Trophoblast cell (in vitro differentiated cells and primary cell): Measurements from ENCODE around the gene UBXN11.

Source experiments
- DNase-seq, 2 donors: peaks; one replicate each; pipeline ENCODE4 v3.0.0-alpha.2; 2016
- H2AFZ ChIP-seq: 2 replicates; pipeline ENCODE4 v1.6.1; 2013; ENCODE audit warnings: low read length, moderate library complexity, mild to moderate bottlenecking; ENCODE audit not compliant: insufficient read depth, poor library complexity
- H2AK5ac ChIP-seq: 2 replicates; pipeline ENCODE4 v1.6.1; 2013; ENCODE audit warnings: mild to moderate bottlenecking, low read length
- H2BK120ac ChIP-seq: 2 replicates; pipeline ENCODE4 v1.6.1; 2013; ENCODE audit warnings: low read length, mild to moderate bottlenecking, moderate library complexity; ENCODE audit not compliant: insufficient read depth, poor library complexity
- H2BK12ac ChIP-seq: 2 replicates; pipeline ENCODE4 v1.6.1; 2013; ENCODE audit warnings: mild to moderate bottlenecking, low read length, moderate library complexity
- H2BK5ac ChIP-seq: 2 replicates; pipeline ENCODE4 v1.6.1; 2013; ENCODE audit warnings: low read length, low read depth, moderate library complexity, mild to moderate bottlenecking; ENCODE audit not compliant: poor library complexity
- H3K14ac ChIP-seq: 2 replicates; pipeline ENCODE4 v1.6.1; 2013; ENCODE audit warnings: mild to moderate bottlenecking, low read length
- H3K18ac ChIP-seq: 2 replicates; pipeline ENCODE4 v1.6.1; 2013; ENCODE audit warnings: mild to moderate bottlenecking, low read length
- H3K23ac ChIP-seq: 2 replicates; pipeline ENCODE4 v1.6.1; 2013; ENCODE audit warnings: low read length
- H3K27ac ChIP-seq: 2 replicates; pipeline ENCODE4 v1.5.1; 2013; ENCODE audit warnings: low read depth, mild to moderate bottlenecking, inconsistent platforms, low read length, moderate library complexity
- H3K27me3 ChIP-seq: 2 replicates; pipeline ENCODE4 v1.6.1; 2013; ENCODE audit warnings: inconsistent platforms, mild to moderate bottlenecking, low read length, moderate library complexity; ENCODE audit not compliant: insufficient read depth
- H3K36me3 ChIP-seq, 2 experiments: 1 replicate in 1 of 2; 2 replicates in 1 of 2; pipeline ENCODE4 v1.6.1; 2013; ENCODE audit warnings: low read length in 2 of 2, mild to moderate bottlenecking in 2 of 2, moderate library complexity in 1 of 2; ENCODE audit not compliant: insufficient read depth in 2 of 2, control insufficient read depth in 1 of 2
- H3K4ac ChIP-seq: 2 replicates; pipeline ENCODE4 v1.6.1; 2013; ENCODE audit warnings: low read depth, mild to moderate bottlenecking, low read length, moderate library complexity
- H3K4me1 ChIP-seq, 2 experiments: 1 replicate in 1 of 2; 2 replicates in 1 of 2; pipeline ENCODE4 v1.6.1; 2013; ENCODE audit warnings: low read length in 2 of 2, mild to moderate bottlenecking in 2 of 2, moderate library complexity in 1 of 2; ENCODE audit not compliant: insufficient read depth in 2 of 2, control insufficient read depth in 1 of 2
- H3K4me2 ChIP-seq: 2 replicates; pipeline ENCODE4 v1.6.1; 2013; ENCODE audit warnings: inconsistent platforms, mild to moderate bottlenecking, low read length, moderate library complexity
- H3K4me3 ChIP-seq: 2 replicates; pipeline ENCODE4 v1.5.1; 2013; ENCODE audit warnings: mild to moderate bottlenecking, low read depth, low read length, inconsistent platforms
- H3K79me1 ChIP-seq: one replicate; pipeline ENCODE4 v1.6.1; 2013; ENCODE audit warnings: low read length
- H3K79me2 ChIP-seq: 2 replicates; pipeline ENCODE4 v1.6.1; 2013; ENCODE audit warnings: low read length, mild to moderate bottlenecking; ENCODE audit not compliant: control insufficient read depth, insufficient read depth, poor library complexity
- H3K9ac ChIP-seq: 2 replicates; pipeline ENCODE4 v1.6.1; 2013; ENCODE audit warnings: mild to moderate bottlenecking, low read length
- H3K9me3 ChIP-seq: 2 replicates; pipeline ENCODE4 v1.6.1; 2013; ENCODE audit warnings: low read depth, mild to moderate bottlenecking, control low read depth, inconsistent platforms, low read length; ENCODE audit not compliant: insufficient read depth
- H4K12ac ChIP-seq: 2 replicates; pipeline ENCODE4 v1.6.1; 2013; ENCODE audit warnings: low read depth, mild to moderate bottlenecking, low read length, moderate library complexity
- H4K8ac ChIP-seq: 2 replicates; pipeline ENCODE4 v1.6.1; 2013; ENCODE audit warnings: low read depth, mild to moderate bottlenecking, low read length, moderate library complexity
- H4K91ac ChIP-seq: one replicate; pipeline ENCODE4 v1.6.1; 2013; ENCODE audit warnings: low read depth, mild to moderate bottlenecking, low read length, moderate library complexity
- WGBS: extraction: QIAGEN DNeasy Blood & Tissue Kit; methylation state at CpG from one replicate; pipeline ENCODE4 v1.1.7; 2013; ENCODE audit warnings: missing lambda C conversion rate; ENCODE audit not compliant: insufficient read length, insufficient coverage; ENCODE audit errors: extremely low coverage; 5-methylcytosine and 5-hydroxymethylcytosine counted together

The UBXN11 gene

DNA sequence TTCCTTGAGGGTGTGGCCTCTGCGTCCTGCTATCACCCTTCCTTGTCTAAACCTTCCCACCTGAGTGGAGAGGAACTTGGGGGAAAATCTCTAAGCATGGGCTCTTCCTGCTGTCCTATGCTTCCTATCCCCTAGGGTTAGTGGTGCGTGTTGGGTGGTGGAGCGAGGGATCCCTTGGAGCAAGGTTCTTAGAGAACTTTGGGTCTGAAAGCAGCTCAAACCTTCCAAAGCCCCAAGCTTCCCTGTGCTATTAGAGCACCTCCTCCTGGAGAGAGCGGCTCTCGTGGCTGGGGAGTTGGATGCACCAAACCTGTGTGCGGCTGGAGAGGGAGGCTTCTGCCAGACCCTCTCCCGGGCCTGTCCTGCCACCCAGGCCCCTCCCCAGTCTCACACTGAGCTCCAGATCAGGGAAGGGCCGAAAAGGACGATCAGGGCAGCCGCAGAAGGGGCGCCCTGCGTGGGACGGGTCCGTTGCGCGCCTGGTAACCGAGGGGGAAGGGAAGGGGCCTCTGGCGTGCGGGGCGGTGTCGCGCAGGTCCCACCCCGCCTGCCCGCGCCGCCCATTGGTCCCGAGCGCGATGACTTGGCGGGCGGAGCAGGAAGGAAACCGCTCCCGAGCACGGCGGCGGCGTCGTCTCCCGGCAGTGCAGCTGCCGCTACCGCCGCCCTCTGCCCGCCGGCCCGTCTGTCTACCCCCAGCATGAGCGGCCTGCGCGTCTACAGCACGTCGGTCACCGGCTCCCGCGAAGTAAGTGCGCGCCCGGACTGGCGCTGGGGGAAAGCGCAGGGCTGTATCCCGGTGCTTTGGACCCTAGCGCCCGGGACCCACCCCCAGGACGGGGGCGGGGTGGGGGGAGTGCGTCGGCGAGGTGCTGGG is 26.7 kb downstream of the UBXN11 start, which contains the start of gene SH3BGRL3:
SH3BGRL3 (plus strand) TSS at position 631 of the 877 bp plus-strand sequence; CDS start at position 701, 70 bp downstream.
- peak within 1 kb of the TSS; percentile 32 for H4K12ac ChIP-seq
- WGBS, result no CpG with 5 or more reads among the region's 66 CpGs
- no peak within 1 kb of the TSS for H2BK12ac ChIP-seq

DNA sequence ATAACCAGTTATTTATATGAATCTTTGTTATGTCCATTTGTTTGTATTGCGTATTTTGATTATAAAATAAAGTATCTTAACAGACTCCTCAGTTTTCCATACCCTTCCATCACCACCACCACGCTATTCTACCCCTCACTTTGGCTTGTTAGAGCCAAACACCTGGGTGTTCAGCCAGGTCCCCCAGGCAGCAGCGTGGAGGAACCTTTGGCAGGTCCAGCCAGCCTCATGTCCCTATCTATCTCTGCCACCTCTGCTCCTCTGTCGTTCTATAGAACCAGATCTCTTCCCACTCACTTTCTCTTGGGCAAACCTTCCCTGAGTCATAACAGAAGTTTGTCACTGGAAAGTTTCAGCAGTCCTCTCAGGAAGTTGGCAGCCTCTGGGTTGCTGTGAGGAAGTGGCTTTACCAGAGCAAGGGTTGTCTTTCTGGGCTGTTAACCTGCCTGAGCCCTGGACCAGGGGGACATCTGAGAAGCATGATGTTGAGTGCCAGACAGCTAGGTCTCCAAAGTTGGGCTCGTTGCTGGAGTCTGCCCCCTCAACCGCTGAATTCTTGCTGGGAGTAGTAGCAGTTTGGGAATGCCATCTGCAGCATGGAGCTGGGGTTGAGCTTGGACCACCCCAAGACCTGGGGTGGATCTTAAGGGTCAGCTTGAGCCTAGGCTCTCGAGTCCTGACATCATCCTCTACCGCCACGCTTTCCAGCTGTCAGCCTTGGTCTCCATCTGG is 27.5 kb downstream of the UBXN11 start:
- no peak overlapping the region for H4K91ac ChIP-seq
- no peak overlapping the region for H3K27ac ChIP-seq
- peak in 1 of 2 donors; percentile 53 for DNase-seq
- no peaks in the 10 kb centered on the region for H3K27me3 ChIP-seq
- peak overlapping the region; percentile 91 for H3K4me3 ChIP-seq
- H2BK120ac ChIP-seq, result no peak overlapping the region
- WGBS, result no CpG with 5 or more reads among the region's 9 CpGs
- peaks cover 4% of the 10 kb centered on the region for H3K79me2 ChIP-seq
- peak overlapping the region; percentile 61 for H4K8ac ChIP-seq
- peaks cover 17 to 35% of the 10 kb centered on the region in 2 experiments for H3K4me1 ChIP-seq
- no peak overlapping the region for H4K12ac ChIP-seq
- no peak overlapping the region for H2BK12ac ChIP-seq
- H2BK5ac ChIP-seq, result peak overlapping the region; percentile 0
- peaks cover 5% of the 10 kb centered on the region for H3K79me1 ChIP-seq
- H3K36me3 ChIP-seq, result peaks cover 32 to 40% of the 10 kb centered on the region in 2 experiments
- no peak overlapping the region for H3K18ac ChIP-seq
- H3K14ac ChIP-seq, result no peak overlapping the region
- H3K9ac ChIP-seq, result no peak overlapping the region
- peak overlapping the region; percentile 70 for H3K4me2 ChIP-seq
- peaks cover 4% of the 10 kb centered on the region for H3K9me3 ChIP-seq
- H3K23ac ChIP-seq, result no peak overlapping the region
- peak overlapping the region; percentile 24 for H2AFZ ChIP-seq
- H2AK5ac ChIP-seq, result no peak overlapping the region
- no peak overlapping the region for H3K4ac ChIP-seq

More for the DNA sequence above, 26.7 kb downstream of the UBXN11 start, which contains the start of gene SH3BGRL3:
- peak within 1 kb of the TSS; percentile 21 for H2AK5ac ChIP-seq
- H3K79me1 ChIP-seq, result peaks cover 5% of the 10 kb centered on the region
- H3K9ac ChIP-seq, result peak within 1 kb of the TSS; percentile 75
- H3K14ac ChIP-seq, result peak within 1 kb of the TSS; percentile 83
- peaks cover 17 to 35% of the 10 kb centered on the region in 2 experiments for H3K4me1 ChIP-seq
- peaks cover 36 to 39% of the 10 kb centered on the region in 2 experiments for H3K36me3 ChIP-seq
- H3K79me2 ChIP-seq, result peaks cover 4% of the 10 kb centered on the region
- H3K4me2 ChIP-seq, result peak within 1 kb of the TSS; percentile 70
- peak within 1 kb of the TSS; percentile 68 for H3K18ac ChIP-seq
- H4K91ac ChIP-seq, result peak within 1 kb of the TSS; percentile 75
- H3K23ac ChIP-seq, result no peak within 1 kb of the TSS
- peak within 1 kb of the TSS; percentile 63 for H3K27ac ChIP-seq
- peak within 1 kb of the TSS; percentile 71 for H4K8ac ChIP-seq
- peak within 1 kb of the TSS; percentile 91 for H3K4me3 ChIP-seq
- H3K27me3 ChIP-seq, result no peaks in the 10 kb centered on the region
- DNase-seq, result peak; percentile 81 to 86
- peak within 1 kb of the TSS; percentile 52 for H2BK5ac ChIP-seq
- peak within 1 kb of the TSS; percentile 24 for H2AFZ ChIP-seq
- no peak within 1 kb of the TSS for H2BK120ac ChIP-seq
- H3K4ac ChIP-seq, result peak within 1 kb of the TSS; percentile 41
- peaks cover 4% of the 10 kb centered on the region for H3K9me3 ChIP-seq

DNA sequence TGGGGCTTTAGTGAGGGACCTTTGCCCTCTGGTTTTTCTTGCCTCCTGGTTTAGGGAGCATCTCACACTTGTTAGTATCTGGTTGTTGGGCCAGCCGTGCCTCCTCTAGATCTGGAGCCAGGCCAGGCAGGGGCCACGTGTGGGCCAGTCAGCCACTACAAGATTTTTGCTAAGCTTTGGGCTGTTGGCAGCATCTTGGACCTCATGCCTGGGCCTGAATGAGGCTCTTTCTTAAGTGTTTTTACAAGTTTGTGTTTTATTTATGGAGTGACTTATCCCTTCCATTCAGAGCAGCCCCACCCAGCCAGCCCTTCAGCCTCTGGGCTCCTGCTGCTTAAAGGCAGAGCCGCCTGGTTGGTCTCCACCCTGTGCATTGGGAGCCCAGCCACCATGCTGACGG is 28.1 kb downstream of the UBXN11 start:
- Histone ChIP-seq H4K8ac (no peak overlapping the region), H3K9me3 (peaks cover 2% of the 10 kb centered on the region), H3K36me3 (peaks cover 32 to 40% of the 10 kb centered on the region in 2 experiments), H3K27ac (no peak overlapping the region), H3K79me1 (peaks cover 5% of the 10 kb centered on the region), H2BK120ac (no peak overlapping the region), H2AFZ (no peak overlapping the region), H3K4me1 (peaks cover 17 to 35% of the 10 kb centered on the region in 2 experiments), H2BK12ac (no peak overlapping the region), H3K4ac (no peak overlapping the region), H3K23ac (no peak overlapping the region), H2BK5ac (no peak overlapping the region), H3K27me3 (no peaks in the 10 kb centered on the region), H3K18ac (no peak overlapping the region), H3K14ac (no peak overlapping the region), H3K79me2 (peaks cover 4% of the 10 kb centered on the region), H4K91ac (no peak overlapping the region), H4K12ac (no peak overlapping the region), H3K4me2 (no peak overlapping the region), H3K9ac (no peak overlapping the region), H3K4me3 (no peak overlapping the region), H2AK5ac (no peak overlapping the region)
- no CpG with 5 or more reads among the region's 4 CpGs for WGBS
- DNase-seq, result no peak

DNA sequence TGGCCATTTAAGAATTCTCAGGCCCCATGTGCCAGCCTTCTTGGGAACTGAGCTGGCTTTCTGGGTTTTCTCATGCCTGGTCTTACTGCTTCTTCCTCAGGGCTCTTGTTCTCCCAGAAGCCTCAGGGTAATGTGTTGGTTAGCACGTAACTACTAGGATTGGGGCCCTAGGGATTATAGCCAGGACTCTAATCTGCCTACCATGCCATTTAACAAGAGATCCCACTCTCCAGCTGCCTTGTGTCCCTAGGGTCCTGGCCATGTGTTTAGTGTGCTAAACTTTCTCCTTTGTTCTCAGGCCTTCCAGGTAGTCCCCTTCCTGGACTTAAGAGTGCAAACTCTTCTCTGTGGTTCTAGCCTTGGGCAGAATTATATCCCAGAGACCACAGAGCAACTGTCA is 28.7 kb downstream of the UBXN11 start:
- no CpG with 5 or more reads among the region's 1 CpG for WGBS
- no peak overlapping the region for H2AK5ac ChIP-seq
- H3K79me1 ChIP-seq, result peaks cover 5% of the 10 kb centered on the region
- H3K27ac ChIP-seq, result no peak overlapping the region
- H4K12ac ChIP-seq, result no peak overlapping the region
- no peak overlapping the region for H2BK120ac ChIP-seq
- no peak overlapping the region for H4K8ac ChIP-seq
- H2BK5ac ChIP-seq, result no peak overlapping the region
- no peak for DNase-seq
- H2AFZ ChIP-seq, result no peak overlapping the region
- H3K4me1 ChIP-seq, result peaks cover 17 to 35% of the 10 kb centered on the region in 2 experiments
- H3K36me3 ChIP-seq, result peaks cover 31 to 43% of the 10 kb centered on the region in 2 experiments
- H3K23ac ChIP-seq, result no peak overlapping the region
- H4K91ac ChIP-seq, result no peak overlapping the region
- no peak overlapping the region for H3K4me3 ChIP-seq
- no peak overlapping the region for H3K14ac ChIP-seq
- H3K9me3 ChIP-seq, result peaks cover 2% of the 10 kb centered on the region
- no peak overlapping the region for H3K9ac ChIP-seq
- H3K79me2 ChIP-seq, result peaks cover 4% of the 10 kb centered on the region
- no peak overlapping the region for H3K18ac ChIP-seq
- no peak overlapping the region for H2BK12ac ChIP-seq
- H3K4ac ChIP-seq, result no peak overlapping the region
- H3K27me3 ChIP-seq, result no peaks in the 10 kb centered on the region
- H3K4me2 ChIP-seq, result no peak overlapping the region
